ENCODE data around the gene MAT1A. TPM values are rescaled to one million over a fixed set of nuclear protein-coding genes. Genes with fewer than 3 reads are reported as not detected.

MAT1A gene
- total and polyA plus RNA-seq, 2 of the 8 experiments (the other 6 are each of a cell fraction or from before 2014, with no cell fraction given) = 4.1 to 6.4 TPM

- TF ChIP-seq EP300 (IDR thresholded peaks at IDR 0.05; ENCODE audit: borderline replicate concordance in 1 of 2, low read depth in 2 of 2, low read length in 2 of 2) (0 out of 3 replicates have a peak, but pooled peaks of 1 of the 2 experiments have one; percentile 72), SP2 (IDR thresholded peaks at IDR 0.05; ENCODE audit: low read length) (no peak), JUND (IDR thresholded peaks at IDR 0.05; ENCODE audit: low read length) (peak; percentile 7; the same call in 1 of the 2 replicates), RFX5 (IDR thresholded peaks at IDR 0.05; ENCODE audit: borderline replicate concordance, low read depth, low read length) (no peak), SUZ12 (IDR thresholded peaks at IDR 0.05; ENCODE audit: low read length) (no peak), CTCF (IDR thresholded peaks at IDR 0.05; ENCODE audit: control extremely low read depth in 1 of 3, insufficient read depth in 1 of 3, low read depth in 1 of 3, low read length in 3 of 3) (peak in 2 of 3 experiments; percentile 49 to 54; a peak in 3 of 4 replicates), NANOG (IDR thresholded peaks at IDR 0.05; ENCODE audit: insufficient read depth, low read depth, low read length, poor library complexity, severe bottlenecking) (no peak), ATF2 (IDR thresholded peaks at IDR 0.05; ENCODE audit: low read length) (no peak), TCF12 (IDR thresholded peaks at IDR 0.05; ENCODE audit: low read depth, low read length) (no peak), YY1 (IDR thresholded peaks at IDR 0.05; ENCODE audit: low read depth, low read length) (no peak), MAFK (IDR thresholded peaks at IDR 0.05; ENCODE audit: low read depth, low read length) (no peak), SIN3A (conservative IDR thresholded peaks at IDR 0.05 in 1 of 2, IDR thresholded peaks at IDR 0.05 in 1 of 2; ENCODE audit: low read depth in 1 of 2, low read length in 2 of 2) (no peak), SAP30 (IDR thresholded peaks at IDR 0.05; ENCODE audit: insufficient read depth, insufficient replicate concordance, low read length) (no peak), RNF2 (IDR thresholded peaks at IDR 0.05; ENCODE audit: borderline replicate concordance, low read depth, low read length, missing control alignments, poor library complexity, severe bottlenecking) (no peak), CTBP2 (IDR thresholded peaks at IDR 0.05; ENCODE audit: borderline replicate concordance, insufficient read depth, insufficient read length, low read length) (no peak), ATF3 (IDR thresholded peaks at IDR 0.05; ENCODE audit: insufficient read depth, low read depth, low read length) (no peak), POU5F1 (IDR thresholded peaks at IDR 0.05; ENCODE audit: low read depth, low read length) (no peak)
These were observed at the start of gene MAT1A (continued) for GRCh38 chr10:80289451-80290287.
